Measurements from ENCODE around the gene CCNL1. TPM values are rescaled to one million over a fixed set of nuclear protein-coding genes. Genes with fewer than 3 reads are reported as not detected.
"Not testable (repeated sequence)": the region's sequence is repeated elsewhere in the genome, so short reads cannot be mapped to it uniquely, and the experiment has no call there.

The CCNL1 gene
- total RNA-seq, 1 donor from 2014 or later, result 61.2 TPM

DNA sequence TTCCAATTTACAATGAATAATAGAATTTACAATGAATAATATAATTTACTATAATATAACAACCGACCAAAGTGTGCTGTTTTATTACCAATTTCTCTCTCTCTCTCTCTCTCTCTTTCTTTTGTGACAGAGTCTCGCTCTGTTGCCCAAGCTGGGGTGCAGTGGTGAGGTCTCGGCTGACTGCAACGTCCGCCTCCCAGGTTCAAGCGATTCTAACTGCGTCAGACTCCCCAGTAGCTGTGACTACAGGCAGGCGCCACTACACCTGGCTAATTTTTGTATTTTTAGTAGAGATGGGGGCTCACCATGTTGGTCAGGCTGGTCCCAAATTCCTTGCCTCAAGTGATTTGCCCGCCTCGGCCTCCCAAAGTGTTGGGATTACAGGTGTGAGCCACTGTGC, 17.0 kb upstream of the CCNL1 start:
- TF ChIP-seq CTCF (conservative IDR thresholded peaks at IDR 0.05; ENCODE audit: low read depth, low read length), result no peak
- no peak for DNase-seq (ENCODE audit: low read depth)
- H3K4me3 ChIP-seq (ENCODE audit: low read depth, low read length), result no peak overlapping the region

DNA sequence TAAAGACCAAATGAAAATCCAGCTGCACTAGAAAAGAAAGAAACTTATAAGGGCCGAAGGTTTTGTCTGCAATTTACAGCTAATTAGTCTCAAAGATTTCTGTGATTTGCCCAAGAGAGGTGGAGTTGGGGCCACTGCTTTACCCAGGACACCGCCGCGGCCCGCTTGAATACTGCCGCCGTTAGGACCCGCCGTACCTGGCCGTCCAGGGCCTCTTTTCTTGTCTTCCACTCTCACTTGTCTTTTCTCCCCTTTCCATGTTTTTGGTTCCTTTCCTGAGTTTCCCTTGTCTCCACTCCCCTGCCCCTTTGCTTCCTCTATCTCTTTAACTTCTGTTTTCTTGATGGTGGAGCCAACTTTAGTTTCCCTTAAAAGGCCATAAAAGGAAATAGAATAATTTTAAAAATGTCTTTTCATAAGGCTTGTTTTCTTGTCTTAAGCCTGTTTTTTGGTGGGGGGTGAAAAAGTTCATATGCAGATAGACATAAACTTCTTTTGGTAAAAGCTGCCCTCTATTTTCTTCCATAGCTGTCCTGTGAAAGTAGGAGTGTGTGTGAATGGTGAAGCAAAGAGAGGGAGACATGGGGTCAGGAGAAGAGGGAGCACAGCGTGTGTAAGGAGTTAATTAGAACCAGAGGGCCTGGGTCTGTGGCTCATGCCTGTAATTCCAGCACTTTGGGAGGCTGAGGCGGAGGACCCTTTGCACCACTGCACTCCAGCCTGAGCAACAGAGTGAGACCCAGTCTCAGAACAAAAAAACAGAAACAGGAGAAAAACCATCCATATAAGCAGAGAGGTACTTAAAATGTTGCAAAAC, 16.0 kb upstream of the CCNL1 start:
- TF ChIP-seq CTCF (conservative IDR thresholded peaks at IDR 0.05; ENCODE audit: low read depth, low read length), result no peak
- DNase-seq (ENCODE audit: low read depth), result no peak
- H3K4me3 ChIP-seq (ENCODE audit: low read depth, low read length), result peak overlapping the region; percentile 75

- DNase-seq (ENCODE audit: low read depth), result peak; percentile 95
- no peak for TF ChIP-seq CTCF (conservative IDR thresholded peaks at IDR 0.05; ENCODE audit: low read depth, low read length)
Observed at GRCh38 chr3:157174649-157175498, 14.9 kb upstream of the CCNL1 start.

GRCh38 chr3:157174290-157174648, 14.3 kb upstream of the CCNL1 start:
- no peak for TF ChIP-seq CTCF (conservative IDR thresholded peaks at IDR 0.05; ENCODE audit: low read depth, low read length)
- peak overlapping the region; percentile 65 for H3K4me3 ChIP-seq (ENCODE audit: low read depth, low read length)
- DNase-seq (ENCODE audit: low read depth), result no peak

More at GRCh38 chr3:157174649-157175498, 14.9 kb upstream of the CCNL1 start:
- peak overlapping the region; percentile 75 for H3K4me3 ChIP-seq (ENCODE audit: low read depth, low read length)

GRCh38 chr3:157173343-157173742, 13.4 kb upstream of the CCNL1 start:
- not testable (repeated sequence) for DNase-seq (ENCODE audit: low read depth); H3K4me3 ChIP-seq (ENCODE audit: low read depth, low read length)

DNA sequence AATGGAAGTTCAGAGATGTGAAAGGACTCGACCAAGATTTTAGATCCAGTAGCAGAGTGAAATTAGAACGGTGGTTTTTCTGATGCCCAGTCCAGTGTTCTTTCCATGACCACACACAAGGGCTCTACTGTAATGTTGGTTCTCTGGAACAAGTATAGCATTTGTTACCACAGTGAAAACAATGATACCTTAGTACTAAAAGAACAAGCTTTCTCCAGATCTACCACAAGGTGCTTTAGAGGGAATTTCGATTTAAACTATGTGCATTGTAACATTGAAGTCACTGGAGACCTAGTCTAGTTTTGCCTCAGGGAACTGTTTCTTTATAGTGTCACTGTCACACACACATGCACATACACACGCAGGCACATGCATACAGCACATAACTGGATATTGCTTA, 12.8 kb upstream of the CCNL1 start:
- no peak overlapping the region for H3K4me3 ChIP-seq (ENCODE audit: low read depth, low read length)
- DNase-seq (ENCODE audit: low read depth), result no peak
- TF ChIP-seq CTCF (conservative IDR thresholded peaks at IDR 0.05; ENCODE audit: low read depth, low read length), result no peak

DNA sequence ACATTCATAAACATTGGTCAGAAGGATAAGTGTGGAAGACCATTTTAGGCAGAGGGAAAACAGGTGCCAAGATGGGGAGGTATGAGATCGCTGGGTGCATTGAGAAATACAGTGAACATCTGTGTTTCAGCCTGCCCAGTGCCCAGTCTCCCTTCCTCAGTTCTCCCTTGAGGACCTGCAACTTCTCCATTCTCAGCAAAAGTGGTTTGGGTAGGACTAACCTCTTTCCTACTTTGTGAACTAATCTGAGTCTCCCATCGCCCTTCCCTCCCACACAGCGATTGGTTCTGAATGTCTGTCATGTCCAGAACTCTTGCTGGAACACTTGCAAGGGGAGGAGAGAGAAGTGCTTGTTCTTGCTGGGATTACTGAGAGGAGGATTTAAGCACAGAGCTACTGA, 10.9 kb upstream of the CCNL1 start:
- TF ChIP-seq CTCF (conservative IDR thresholded peaks at IDR 0.05; ENCODE audit: low read depth, low read length), result no peak
- no peak overlapping the region for H3K4me3 ChIP-seq (ENCODE audit: low read depth, low read length)
- no peak for DNase-seq (ENCODE audit: low read depth)

Measured in epithelial cell of proximal tubule (primary cell).